ENCODE results near the gene RTN4RL2.

GRCh38 chr11:57413681-57414080 lies 46.6 kb upstream of the RTN4RL2 start:
- TF ChIP-seq CTCF (IDR thresholded peaks at IDR 0.05) (no peak), POLR2A (IDR thresholded peaks at IDR 0.05) (no peak)

Measured in stomach (tissue), 4 donors.